ENCODE data around the gene R3HDML.

- TF ChIP-seq CTCF (optimal IDR thresholded peaks at IDR 0.05 in 1 of 3, IDR thresholded peaks at IDR 0.05 in 1 of 3, conservative IDR thresholded peaks at IDR 0.05 in 1 of 3; ENCODE audit: extremely low read depth in 1 of 3, insufficient read depth in 2 of 3, low read length in 3 of 3) = no peak
- TF ChIP-seq EZH2 (IDR thresholded peaks at IDR 0.05; ENCODE audit: low read length) = no peak
Observed at GRCh38 chr20:44336725-44337380, at the start of gene R3HDML.
